ENCODE data around the gene ACYP1.

DNA sequence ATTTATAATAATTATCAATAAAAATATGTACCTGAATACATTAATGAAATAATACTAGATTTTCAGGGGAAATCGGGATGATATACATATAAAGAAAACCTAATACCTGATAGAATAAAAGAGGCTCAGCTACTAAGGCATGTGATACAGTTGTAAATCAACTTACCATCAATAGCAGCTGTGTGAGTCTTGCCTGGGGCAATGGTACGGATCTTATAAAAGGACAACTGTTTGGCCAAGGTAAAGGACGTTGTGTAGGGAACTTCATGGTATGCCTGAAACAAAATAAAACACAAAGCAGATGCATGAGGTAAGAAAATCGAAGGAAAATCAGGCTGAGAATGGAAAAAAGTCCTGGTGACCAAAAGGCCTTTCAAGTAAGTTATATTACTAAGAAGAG lies 37.7 kb upstream of the ACYP1 start:
- TF ChIP-seq, protein P1, sequence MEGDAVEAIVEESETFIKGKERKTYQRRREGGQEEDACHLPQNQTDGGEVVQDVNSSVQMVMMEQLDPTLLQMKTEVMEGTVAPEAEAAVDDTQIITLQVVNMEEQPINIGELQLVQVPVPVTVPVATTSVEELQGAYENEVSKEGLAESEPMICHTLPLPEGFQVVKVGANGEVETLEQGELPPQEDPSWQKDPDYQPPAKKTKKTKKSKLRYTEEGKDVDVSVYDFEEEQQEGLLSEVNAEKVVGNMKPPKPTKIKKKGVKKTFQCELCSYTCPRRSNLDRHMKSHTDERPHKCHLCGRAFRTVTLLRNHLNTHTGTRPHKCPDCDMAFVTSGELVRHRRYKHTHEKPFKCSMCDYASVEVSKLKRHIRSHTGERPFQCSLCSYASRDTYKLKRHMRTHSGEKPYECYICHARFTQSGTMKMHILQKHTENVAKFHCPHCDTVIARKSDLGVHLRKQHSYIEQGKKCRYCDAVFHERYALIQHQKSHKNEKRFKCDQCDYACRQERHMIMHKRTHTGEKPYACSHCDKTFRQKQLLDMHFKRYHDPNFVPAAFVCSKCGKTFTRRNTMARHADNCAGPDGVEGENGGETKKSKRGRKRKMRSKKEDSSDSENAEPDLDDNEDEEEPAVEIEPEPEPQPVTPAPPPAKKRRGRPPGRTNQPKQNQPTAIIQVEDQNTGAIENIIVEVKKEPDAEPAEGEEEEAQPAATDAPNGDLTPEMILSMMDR (IDR thresholded peaks at IDR 0.05; ENCODE audit: borderline replicate concordance, extremely low read depth, low read length, poor library complexity, severe bottlenecking), result no peak
- no peak for TF ChIP-seq EZH2 (IDR thresholded peaks at IDR 0.05; ENCODE audit: borderline replicate concordance, low read depth, low read length, severe bottlenecking)

All from DND-41 (cell line).